GM12875 (cell line): Measurements from ENCODE around the gene STAT5A.
"Not testable (repeated sequence)": the region's sequence is repeated elsewhere in the genome, so short reads cannot be mapped to it uniquely, and the experiment has no call there.

Experiments used
- H3K4me3 ChIP-seq: one replicate; pipeline ENCODE4 v1.5.1; 2011; ENCODE audit warnings: low read depth, low read length, control low read depth
- CTCF ChIP-seq: IDR thresholded peaks from 2 replicates; pipeline ENCODE4 v1.5.1; 2011; ENCODE audit warnings: low read depth, mild to moderate bottlenecking, control low read depth, inconsistent platforms, low read length, moderate library complexity, borderline replicate concordance; ENCODE audit not compliant: insufficient read depth

STAT5A gene

GRCh38 chr17:42255445-42255844, 32.9 kb upstream of the STAT5A start:
- H3K4me3 ChIP-seq = no peak overlapping the region
- no peak for TF ChIP-seq CTCF

GRCh38 chr17:42260318-42260717, 28.0 kb upstream of the STAT5A start:
- H3K4me3 ChIP-seq = no peak overlapping the region
- no peak for TF ChIP-seq CTCF

- not testable (repeated sequence) for H3K4me3 ChIP-seq
These were observed 23.9 kb upstream of the STAT5A start for GRCh38 chr17:42264366-42264765.

- H3K4me3 ChIP-seq = no peak overlapping the region
- TF ChIP-seq CTCF = no peak
These were observed 21.8 kb upstream of the STAT5A start for GRCh38 chr17:42266462-42266861.

GRCh38 chr17:42266918-42267766, 21.2 kb upstream of the STAT5A start:
- no peak for TF ChIP-seq CTCF

GRCh38 chr17:42268236-42268635, 20.1 kb upstream of the STAT5A start:
- no peak overlapping the region for H3K4me3 ChIP-seq
- TF ChIP-seq CTCF = no peak

More at GRCh38 chr17:42266918-42267766, 21.2 kb upstream of the STAT5A start:
- no peak overlapping the region for H3K4me3 ChIP-seq

- TF ChIP-seq CTCF = no peak
- no peak overlapping the region for H3K4me3 ChIP-seq
These were observed 18.1 kb upstream of the STAT5A start for GRCh38 chr17:42270170-42270535.

GRCh38 chr17:42270596-42270995, 17.7 kb upstream of the STAT5A start:
- H3K4me3 ChIP-seq = no peak overlapping the region
- TF ChIP-seq CTCF = no peak
